HL-60/S4 (cell line): Measurements from ENCODE around the gene JAKMIP1.
"Not testable (repeated sequence)": the region's sequence is repeated elsewhere in the genome, so short reads cannot be mapped to it uniquely, and the experiment has no call there.

Experiments used
- in situ Hi-C: fragments of 300-500 bp; cut with MboI; formaldehyde crosslinking; loops from 2 replicates; pipeline ENCODE4 v1.14.3; 2022; ENCODE audit warnings: low sequenced_read_pairs

Gene JAKMIP1

DNA sequence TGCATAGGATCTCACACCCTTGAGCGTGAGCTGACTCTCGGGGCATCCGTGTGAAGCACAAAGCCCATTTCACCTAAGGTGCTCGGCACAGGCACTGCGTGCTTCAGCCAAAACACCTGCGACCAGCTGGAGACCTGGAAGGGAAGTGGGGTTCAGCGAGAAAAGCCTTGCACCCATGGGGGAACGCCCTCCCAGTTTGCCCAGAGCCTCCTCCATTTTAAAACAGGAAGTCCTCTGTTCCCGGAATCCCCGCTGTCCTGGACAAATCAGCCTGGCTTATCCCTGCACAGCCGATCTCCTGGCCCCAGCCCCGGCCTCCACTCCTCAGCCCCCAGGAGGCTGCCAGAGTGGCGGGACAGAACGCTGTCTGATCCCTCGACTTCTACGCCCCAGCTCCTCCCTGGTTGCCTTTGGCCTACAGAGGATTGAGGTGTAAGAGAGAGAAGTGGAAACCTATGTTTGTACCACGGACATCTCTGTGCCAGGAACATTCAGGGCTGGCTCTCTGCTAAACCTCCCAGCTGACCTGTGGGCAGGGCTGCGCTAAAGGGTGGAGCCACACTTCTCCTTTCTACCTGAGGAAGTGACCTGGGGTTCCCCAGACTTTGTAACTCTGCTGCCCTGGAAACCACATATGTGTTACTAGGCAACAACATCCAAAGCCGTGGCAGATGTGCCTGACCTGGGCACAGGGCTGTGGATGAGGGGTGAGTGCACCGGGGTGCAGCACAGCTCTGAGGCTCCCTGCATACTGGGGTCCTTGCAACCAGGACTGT lies 178.3 kb downstream of the JAKMIP1 start:
- in situ Hi-C loops: no loop called here

DNA sequence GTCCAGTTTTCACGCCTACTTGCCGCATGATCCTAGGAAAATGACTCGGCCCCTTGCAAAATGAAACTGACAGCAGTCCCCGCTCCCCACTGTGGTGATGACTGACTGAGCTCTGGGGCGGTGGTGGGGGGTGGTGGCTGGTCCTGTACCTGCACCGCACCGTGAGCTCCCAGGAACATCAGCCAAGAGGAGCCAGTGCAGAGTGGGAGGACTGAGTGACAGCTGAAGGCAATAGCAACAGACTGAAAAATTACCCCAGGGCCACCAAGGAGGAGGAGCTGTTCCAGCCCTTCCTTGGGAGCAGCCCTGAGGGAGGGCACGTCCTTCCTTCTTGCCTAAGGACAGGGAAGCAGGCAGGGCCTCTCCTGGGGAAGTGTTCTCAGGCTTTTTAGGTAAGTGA lies 179.7 kb downstream of the JAKMIP1 start:
- in situ Hi-C loops: no loop called here

DNA sequence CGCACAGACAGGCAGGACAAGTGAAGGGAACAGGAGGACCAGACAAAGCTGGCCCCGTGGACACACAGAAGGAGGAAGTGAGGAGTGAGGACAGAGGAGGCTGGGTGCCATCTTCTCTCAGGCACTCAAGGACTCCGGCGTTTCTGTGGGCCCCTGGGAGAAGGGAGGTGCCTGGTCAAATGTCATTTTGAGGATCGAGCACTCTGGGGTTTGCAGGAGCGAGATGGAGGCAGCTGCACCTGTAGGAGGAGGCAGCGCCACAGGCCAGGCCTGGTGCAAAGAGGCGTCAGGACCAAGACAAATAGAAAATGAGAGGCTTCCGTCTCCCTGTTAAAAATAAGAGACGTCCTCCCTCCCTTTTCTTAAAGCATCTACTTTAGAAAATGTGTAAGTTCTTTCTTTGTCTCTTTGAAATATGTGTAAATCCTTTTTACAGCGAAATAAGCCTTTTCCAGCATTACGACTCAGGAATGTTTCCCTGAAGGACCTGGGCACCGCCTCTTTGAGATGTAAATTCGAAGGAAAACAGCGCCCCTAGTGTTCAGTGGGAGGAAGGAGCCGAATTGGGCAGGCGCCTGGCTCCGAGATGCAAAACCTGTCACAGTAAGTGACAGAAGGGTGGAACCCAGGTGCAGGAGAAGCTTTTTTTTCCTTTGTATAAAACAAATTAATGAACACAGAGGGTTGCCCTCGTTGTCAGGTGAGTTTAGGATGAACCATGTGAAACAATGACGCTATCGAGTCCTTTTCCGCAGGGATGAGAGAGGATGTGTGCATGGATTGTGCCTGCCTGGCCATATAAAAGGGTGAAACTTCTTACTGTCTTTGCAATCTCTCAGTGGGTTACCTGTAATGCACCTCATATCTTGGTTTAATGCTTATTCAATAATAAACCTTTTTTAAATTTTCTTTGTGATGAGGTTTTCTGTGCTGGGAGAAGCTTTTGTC lies 180.8 kb downstream of the JAKMIP1 start:
- in situ Hi-C loops: no loop called here

DNA sequence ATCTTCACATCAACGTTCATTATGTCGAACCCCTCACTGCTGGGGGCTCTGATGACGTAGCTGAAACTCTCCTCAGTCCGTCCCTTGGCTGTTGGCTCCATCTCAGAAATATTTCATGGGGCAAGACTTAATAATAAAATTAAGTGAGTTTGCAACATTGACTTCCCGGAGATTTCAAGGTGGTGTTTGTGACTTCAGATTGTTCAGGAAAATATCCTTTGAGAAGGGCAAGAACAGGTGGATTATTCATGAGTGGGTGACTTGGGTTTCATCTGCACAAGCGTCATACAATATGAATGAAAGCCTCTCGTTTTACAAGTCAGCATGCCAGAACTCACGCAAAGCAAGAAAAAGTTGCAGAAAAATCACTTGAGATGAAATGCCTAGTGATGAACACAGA lies 182.0 kb downstream of the JAKMIP1 start, which contains the start of gene C4orf50:
C4orf50 (minus strand) TSS at position 101 of the 400 bp plus-strand sequence.
- in situ Hi-C loops: no loop called here

DNA sequence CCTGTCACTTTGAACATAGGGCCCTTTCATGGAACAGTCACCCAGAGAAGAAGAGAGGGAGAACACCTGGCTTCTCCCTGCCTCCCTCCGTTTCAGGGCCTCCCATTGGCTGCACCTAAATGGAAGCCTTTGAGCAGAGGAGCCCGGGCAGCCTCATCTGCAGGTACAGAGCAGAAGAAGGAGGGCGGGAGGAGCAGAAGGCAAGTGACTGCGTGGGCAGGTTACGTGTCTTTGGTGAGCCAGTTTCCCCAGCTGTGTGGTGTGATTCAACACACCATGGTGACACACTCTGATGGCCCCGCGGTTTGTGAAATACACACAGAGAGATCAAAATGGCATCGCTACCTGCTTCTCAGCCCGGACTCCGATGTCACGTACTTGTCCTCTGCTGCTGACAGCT lies 182.5 kb downstream of the JAKMIP1 start:
- in situ Hi-C loops: no loop called here

DNA sequence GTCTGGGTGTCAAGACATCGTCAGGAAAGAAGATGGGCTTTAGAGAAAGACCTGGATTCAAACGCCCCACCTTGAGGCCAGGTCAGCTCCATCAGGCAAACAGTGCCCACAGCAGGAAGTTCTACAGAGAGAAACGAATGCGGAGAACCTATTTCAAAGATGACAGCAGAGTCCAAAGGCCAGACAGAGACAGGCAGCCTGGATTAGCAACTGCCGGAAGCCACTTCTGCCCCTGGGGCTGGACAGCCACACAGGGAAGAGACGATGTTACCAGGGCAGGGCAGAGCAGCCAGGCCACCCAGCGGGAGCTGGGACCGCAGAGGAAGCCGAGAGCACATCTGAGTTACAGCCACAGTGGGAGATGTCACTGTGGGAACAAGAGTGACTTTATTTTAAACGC lies 183.3 kb downstream of the JAKMIP1 start:
- in situ Hi-C loops: no loop called here

DNA sequence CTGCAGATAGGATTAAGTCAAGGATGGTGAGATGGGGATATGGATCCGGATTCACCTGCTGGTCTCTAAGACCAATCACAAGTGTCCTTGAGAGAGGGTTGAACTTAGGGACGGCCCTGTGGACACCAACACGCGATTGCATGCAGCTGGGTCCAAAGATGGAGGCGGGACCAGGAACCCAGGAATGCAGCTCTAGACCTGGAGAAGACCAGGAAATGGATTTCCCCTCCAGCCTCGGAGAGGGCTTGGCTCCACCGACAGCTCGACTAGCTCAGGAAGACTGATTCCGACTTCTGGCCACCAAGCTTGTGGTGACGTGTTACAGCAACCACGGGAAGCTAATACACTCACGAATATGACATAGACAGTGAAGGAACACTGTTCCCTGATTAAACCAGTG lies 186.8 kb downstream of the JAKMIP1 start:
- in situ Hi-C loops: no loop called here

DNA sequence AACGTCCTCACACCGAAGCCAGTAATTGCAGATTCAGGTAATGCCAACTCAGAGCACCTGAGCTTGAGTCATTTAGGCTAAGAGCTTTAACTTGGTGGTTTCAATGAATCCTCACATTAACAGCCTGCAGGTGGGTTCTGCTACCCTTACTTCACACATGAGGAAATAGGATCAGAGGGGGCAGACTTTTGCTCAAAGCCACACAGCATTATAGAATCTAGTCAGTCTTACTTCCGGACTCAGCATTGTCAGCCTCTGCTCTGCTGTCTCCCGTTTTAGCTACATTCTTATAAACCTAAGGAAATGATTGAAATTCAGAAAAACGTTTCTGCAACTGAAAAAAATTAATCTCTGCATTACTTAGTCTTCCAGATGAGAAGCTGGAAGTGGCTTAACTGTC lies 188.1 kb downstream of the JAKMIP1 start:
- in situ Hi-C loops: no loop called here

DNA sequence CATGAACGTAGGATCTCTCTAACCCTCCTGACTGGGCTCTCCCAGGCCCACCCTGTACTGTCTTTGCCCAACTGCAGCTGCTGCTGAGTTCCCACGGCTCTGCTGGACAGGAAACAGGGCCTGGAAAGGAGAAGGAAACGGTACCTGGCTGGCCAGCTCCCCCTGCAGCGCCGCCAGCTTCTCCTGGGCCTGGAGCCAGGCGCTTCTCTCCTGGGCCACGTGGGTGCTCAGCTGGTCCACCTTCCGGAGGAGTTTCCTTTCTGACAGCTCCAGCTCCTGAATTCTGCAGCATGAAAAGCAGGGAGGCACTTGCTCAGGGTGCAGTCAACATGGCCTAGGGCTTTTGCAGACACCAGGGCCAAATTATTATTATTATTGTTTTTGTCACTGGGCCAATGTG lies 188.7 kb downstream of the JAKMIP1 start:
- in situ Hi-C loops: no loop called here

DNA sequence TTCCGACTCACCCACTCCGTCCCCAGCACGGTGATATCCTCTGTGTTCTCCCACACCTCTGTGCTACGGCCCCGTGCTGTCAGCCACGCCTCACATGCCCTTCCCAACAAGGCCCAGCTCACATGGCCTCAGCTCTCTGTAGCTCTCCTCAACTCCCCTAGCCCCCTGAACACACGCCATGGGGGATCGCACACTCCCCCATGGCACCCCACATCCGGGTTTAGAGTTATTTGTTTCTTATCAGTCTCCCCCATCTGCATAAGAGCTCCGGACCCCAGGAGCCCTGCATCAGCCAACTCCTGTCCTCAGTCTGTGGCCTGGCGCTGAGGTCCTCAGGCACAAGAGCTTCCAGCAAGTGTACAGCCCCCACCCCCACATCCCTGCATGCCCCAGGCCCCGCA lies 189.1 kb downstream of the JAKMIP1 start:
- in situ Hi-C loops: no loop called here

DNA sequence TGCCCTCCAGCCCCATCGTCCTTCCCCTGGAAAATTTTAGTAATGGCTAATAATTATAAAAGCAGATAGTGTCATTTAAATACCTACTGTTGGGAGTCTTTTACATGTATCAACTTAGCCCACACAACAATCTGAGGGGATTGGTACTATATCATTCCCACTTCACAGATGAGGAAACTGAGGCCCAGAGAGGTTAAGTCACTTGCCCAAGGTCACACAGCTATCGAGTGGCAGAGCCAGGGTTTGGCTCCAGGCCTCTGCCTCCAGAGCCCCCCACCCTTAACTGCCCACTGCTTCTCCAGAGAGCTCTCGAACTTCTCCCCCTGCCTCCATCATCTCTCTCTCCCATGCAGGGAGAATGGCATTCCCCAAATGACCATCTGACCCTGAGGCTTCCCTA lies 189.6 kb downstream of the JAKMIP1 start:
- in situ Hi-C loops: no loop called here

DNA sequence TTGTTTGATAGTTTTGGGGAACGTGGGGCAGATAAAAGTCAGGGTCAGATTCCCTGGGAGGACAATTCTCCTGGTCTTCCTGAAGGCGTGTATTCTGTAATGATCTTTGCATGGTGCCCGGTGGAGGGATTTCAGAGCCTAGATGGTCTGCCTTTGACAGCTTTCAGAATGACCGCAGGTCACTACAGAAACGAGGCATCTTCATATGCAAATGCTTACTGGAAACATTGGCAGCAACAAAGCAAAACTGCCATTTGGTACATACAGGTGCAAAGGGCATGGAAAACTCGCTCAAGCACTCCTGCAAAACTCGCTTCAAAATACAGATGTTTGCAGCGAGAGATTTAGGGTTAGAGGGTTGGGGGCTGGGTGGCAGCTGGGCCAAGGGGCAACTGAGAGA lies 190.9 kb downstream of the JAKMIP1 start:
- in situ Hi-C loops: no loop called here

DNA sequence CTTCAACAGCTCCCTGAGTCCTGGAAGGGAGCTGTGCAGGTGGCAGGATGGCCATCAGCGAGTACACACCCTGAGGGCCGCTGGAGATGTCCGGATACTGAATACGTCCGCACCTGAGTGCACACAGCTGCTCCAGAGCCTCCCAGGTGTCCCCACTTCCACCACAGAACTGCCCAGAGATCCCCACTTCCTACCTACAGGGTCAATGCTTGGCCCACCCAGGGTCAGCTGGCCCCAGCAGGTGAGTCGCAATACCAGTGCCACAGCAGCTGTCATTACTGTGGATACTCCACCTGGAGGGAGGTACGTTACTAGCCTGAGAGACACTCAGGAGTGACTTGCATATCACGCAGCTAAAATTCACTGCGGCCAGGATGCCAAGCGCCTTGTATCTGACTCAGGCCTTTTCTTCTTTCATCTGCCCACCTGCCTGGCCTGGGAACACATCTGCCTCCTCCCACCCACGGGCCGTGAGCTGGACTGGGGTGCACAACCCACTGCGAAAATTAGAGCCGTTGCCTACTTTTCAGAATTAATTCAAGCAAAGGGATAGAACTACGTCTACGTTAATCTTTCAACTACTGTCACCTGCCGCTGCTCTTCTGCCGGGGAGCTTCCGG lies 191.5 kb downstream of the JAKMIP1 start:
- in situ Hi-C loops: no loop called here

DNA sequence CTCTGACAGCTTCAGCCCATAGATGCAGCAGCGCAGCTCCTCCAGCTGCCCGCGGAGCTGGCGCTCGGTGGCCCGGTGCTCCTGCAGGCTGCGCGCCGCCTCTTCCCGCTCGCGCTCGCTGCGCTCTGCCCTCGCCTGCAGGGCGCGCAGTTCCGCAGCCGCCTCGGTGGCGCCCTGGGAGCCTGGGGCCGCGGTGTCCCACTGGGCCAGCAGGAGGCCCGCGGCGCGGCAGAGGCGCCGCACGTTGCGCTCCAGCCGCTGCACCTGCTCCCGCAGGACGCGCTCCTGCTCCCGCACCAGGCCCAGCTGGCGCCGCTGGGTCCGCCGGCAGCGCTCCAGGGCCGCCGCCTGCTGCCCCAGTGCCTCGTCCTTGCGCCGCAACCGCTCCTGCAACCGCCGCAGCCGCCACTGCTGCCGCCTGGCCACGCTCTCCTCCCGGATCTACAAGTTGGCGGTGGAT lies 192.2 kb downstream of the JAKMIP1 start:
- in situ Hi-C loops: no loop called here

DNA sequence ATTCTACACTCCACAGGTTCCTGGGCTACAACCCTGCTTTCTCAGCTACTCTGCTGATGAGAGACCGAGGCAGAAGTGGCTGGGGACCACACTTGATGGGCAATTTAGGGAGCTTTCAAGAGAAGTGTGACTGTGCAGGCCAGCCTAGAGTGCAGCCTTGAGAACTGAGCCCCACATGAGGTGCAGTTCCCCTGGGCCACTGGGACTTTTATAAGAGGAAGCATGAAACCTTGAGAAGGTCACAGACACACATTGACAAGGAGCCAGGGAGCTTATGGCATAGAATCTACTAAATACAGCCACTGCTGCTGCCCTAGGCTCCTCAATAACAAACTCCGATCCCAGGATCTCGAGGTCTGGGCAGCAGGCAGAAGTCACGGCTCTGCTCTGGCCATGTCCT lies 195.2 kb downstream of the JAKMIP1 start:
- in situ Hi-C loops: no loop called here

DNA sequence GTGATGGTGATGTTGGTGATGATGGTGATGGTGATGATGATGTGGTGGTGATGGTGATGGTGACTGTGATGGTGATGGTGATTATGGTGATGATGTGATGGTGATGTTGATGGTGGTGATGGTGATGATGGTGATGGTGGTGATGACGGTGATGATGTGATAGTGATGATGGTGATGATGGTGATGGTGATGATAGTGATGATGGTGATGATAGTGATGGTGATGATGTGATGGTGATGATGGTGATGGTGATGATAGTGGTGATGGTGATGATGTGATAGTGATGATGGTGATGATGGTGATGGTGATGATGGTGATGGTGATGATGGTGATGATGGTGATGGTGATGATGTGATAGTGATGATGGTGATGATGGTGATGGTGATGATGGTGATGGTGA lies 196.9 kb downstream of the JAKMIP1 start:
- in situ Hi-C loops: not testable (repeated sequence)

DNA sequence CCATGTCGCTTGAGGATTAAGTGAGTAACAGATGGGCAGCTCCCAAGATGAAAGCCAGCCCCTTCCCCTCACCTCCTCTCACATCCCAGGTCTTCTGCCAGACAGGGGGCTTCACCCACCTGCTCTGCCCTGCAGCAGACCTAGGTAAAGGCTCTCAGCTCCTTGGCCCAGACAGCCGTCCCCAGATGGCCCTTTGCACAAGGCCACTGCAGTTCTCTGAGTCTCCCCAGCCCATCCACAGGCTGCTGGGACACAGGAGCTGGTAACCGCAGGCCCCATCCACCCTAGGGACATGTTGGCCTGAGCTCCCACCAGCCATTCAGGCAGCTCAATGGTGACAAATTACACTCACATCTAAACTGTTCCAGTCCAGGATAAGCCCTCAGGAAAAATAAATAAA lies 197.4 kb downstream of the JAKMIP1 start:
- in situ Hi-C loops: no loop called here

DNA sequence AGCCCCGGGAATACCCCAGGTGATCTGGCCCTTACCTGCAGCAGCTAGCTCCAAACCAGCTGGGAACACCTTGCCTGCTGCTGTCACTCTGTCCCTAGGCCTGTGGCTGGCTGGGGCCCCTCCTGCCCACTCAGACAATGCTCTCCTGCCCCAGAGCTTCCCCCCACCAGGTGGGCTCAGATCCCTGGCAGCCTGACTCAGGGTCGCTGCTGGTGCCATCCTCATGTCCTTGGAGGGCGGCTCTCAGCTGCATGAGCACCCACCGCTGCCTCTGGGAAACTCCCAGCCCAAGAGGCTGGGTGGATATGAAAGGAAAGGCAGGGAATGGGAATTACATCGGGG lies 197.9 kb downstream of the JAKMIP1 start:
- in situ Hi-C loops: no loop called here

DNA sequence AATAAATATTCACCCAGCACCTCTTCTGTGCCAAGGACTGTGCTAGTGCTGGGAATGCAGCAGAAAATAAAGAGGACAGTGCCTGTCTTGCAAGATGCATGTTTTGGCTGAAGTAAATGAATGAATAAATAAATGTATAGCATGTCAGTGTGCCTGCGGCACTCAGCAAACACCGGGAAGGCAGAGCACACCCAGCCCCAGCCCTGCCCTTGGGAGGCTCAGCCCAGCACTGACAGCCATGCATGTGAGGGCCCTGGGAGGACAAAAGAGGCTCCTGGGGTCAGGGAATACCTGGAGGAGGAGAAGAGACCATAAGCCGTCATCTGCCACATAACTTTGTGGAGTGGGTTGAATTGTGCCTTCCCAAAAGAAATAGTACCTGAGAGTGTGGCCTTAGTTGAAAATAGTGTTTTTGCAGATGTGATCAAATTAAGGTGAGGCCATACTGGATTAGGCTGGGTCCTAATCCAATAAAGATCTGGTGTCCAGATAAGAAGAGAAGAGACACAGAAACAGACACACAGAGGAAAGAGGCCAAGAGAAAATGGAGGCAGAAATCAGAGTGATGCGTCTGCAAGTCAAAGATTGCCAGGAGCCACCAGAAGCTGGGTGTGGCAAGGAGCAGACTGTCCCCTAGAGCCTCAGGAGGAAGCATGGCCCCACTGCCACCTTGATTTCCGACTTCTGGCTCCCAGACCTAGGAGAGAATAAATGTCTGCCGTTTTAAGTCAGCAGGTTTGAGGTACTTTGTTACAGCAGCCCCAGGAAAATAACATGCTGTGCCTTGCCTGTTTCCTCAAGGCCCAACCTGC lies 198.5 kb downstream of the JAKMIP1 start:
- in situ Hi-C loops: no loop called here

DNA sequence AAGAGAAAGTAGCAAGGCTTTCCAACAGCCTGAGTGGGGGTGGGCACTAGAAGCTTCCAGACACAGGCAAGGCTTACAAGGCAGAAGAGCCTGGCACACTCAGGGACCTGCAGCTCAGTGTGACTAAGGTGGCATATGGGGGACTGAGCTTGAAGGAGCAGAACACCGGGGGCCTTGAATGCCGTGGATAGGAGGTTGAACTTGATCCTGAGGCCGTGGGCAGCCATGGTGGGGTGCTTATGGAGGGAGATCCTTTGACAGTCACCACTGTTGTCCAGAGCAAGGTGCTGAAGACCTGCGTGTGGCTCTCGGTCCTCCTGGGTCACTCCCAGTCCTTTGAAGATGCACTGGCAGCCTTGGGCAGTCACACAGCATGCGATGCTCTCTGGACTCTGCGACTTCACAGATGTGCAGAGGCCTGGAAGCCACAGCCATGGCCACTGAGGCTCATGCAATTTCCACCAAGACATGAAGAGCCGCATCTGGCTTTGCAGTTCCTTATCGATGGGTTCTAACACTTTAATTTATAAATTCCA lies 200.5 kb downstream of the JAKMIP1 start:
- in situ Hi-C loops: no loop called here
